Measurements from ENCODE around the gene HES2.

DNA sequence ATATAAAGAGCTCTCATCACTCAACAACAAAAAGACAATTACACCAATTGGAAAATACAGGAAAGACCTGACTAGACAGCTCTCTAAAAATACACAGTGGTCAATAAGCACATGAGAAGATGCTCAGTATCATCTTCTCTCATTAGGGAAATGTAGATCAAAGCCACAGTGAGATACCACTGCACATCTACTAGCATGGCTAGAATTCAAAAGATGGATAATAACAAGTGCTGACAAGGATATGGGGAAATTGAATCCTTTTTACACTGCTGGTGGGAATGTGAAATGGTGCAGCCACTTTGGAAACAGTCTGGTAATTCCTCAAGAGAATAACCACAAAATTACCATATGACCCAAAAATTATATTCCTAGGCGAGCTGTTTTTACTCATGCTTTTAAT, 35.6 kb downstream of the HES2 start:
- no peak for TF ChIP-seq POLR2A (IDR thresholded peaks at IDR 0.05)
- TF ChIP-seq EP300 (IDR thresholded peaks at IDR 0.05) = no peak
